ENCODE results near the gene VAV2.

VAV2 gene

GRCh38 chr9:133998915-133999595 lies 6.9 kb upstream of the VAV2 start:
- in situ Hi-C loops (cut with MboI; ENCODE audit: low sequenced_read_pairs), result loop anchor here (10.0 to 25.0 kb wide), 2 partner anchors 214 to 487 kb away; partner anchors contain the start of gene MYMK

GRCh38 chr9:133997584-133997983 lies 5.5 kb upstream of the VAV2 start:
- in situ Hi-C loops (cut with MboI; ENCODE audit: low sequenced_read_pairs), result loop anchor here (10.0 to 25.0 kb wide), 2 partner anchors 213 to 485 kb away; partner anchors contain the start of gene MYMK

GRCh38 chr9:133996531-133997520 lies 4.7 kb upstream of the VAV2 start:
- in situ Hi-C loops (cut with MboI; ENCODE audit: low sequenced_read_pairs), result loop anchor here (10.0 to 25.0 kb wide), 2 partner anchors 212 to 485 kb away; partner anchors contain the start of gene MYMK

GRCh38 chr9:133995012-133995896 lies 3.1 kb upstream of the VAV2 start:
- in situ Hi-C loops (cut with MboI; ENCODE audit: low sequenced_read_pairs), result loop anchor here (10.0 to 25.0 kb wide), 2 partner anchors 210 to 483 kb away; partner anchors contain the start of gene MYMK

GRCh38 chr9:133994353-133995011 lies 2.4 kb upstream of the VAV2 start:
- in situ Hi-C loops (cut with MboI; ENCODE audit: low sequenced_read_pairs), result loop anchor here (10.0 to 25.0 kb wide), 2 partner anchors 210 to 482 kb away; partner anchors contain the start of gene MYMK

GRCh38 chr9:133993635-133994253 lies 1.6 kb upstream of the VAV2 start:
- in situ Hi-C loops (cut with MboI; ENCODE audit: low sequenced_read_pairs), result loop anchor here (10.0 to 25.0 kb wide), 2 partner anchors 209 to 481 kb away; partner anchors contain the start of gene MYMK

GRCh38 chr9:133992780-133993634 lies 883 bp upstream of the VAV2 start:
- in situ Hi-C loops (cut with MboI; ENCODE audit: low sequenced_read_pairs), result loop anchor here (10.0 to 25.0 kb wide), 2 partner anchors 208 to 481 kb away; partner anchors contain the start of gene MYMK

- in situ Hi-C loops (cut with MboI; ENCODE audit: low sequenced_read_pairs), result loop anchor here (10.0 to 25.0 kb wide), 2 partner anchors 207 to 479 kb away; partner anchors contain the start of gene MYMK
These were observed 756 bp downstream of the VAV2 start for GRCh38 chr9:133991214-133991921.

GRCh38 chr9:133990366-133991213 lies 1.5 kb downstream of the VAV2 start:
- in situ Hi-C loops (cut with MboI; ENCODE audit: low sequenced_read_pairs), result loop anchor here (10.0 to 25.0 kb wide), 2 partner anchors 206 to 478 kb away; partner anchors contain the start of gene MYMK

GRCh38 chr9:133989625-133990365 lies 2.3 kb downstream of the VAV2 start:
- in situ Hi-C loops (cut with MboI; ENCODE audit: low sequenced_read_pairs), result loop anchor here (10.0 to 25.0 kb wide), 2 partner anchors 205 to 477 kb away; partner anchors contain the start of gene MYMK

- in situ Hi-C loops (cut with MboI; ENCODE audit: low sequenced_read_pairs), result loop anchor here (25.0 kb wide), 1 partner anchor 476 kb away; the partner anchor contains the start of gene MYMK
These were observed 3.4 kb downstream of the VAV2 start for GRCh38 chr9:133988771-133989170.

GRCh38 chr9:133987946-133988665 lies 4.0 kb downstream of the VAV2 start:
- in situ Hi-C loops (cut with MboI; ENCODE audit: low sequenced_read_pairs), result loop anchor here (25.0 kb wide), 1 partner anchor 476 kb away; the partner anchor contains the start of gene MYMK

- in situ Hi-C loops (cut with MboI; ENCODE audit: low sequenced_read_pairs), result loop anchor here (25.0 kb wide), 1 partner anchor 475 kb away; the partner anchor contains the start of gene MYMK
These were observed 4.7 kb downstream of the VAV2 start for GRCh38 chr9:133987446-133987788.

- in situ Hi-C loops (cut with MboI; ENCODE audit: low sequenced_read_pairs), result loop anchor here (25.0 kb wide), 1 partner anchor 475 kb away; the partner anchor contains the start of gene MYMK
These were observed 5.2 kb downstream of the VAV2 start for GRCh38 chr9:133986774-133987445.

Measured in HL-60/S4 treated with phorbol 12-myristate 13-acetate at 8.2 ng/mL for 4 days and 3 days (cell line).